Choroid plexus epithelial cell (primary cell): ENCODE data around the gene ARRB1.
"Not testable (repeated sequence)": the region's sequence is repeated elsewhere in the genome, so short reads cannot be mapped to it uniquely, and the experiment has no call there.

Experiments used
- DNase-seq: peaks from one replicate; pipeline ENCODE4 v3.0.0-alpha.2; 2010; ENCODE audit warnings: low read depth
- H3K4me3 ChIP-seq: 2 replicates; pipeline ENCODE4 v1.5.1; 2011; ENCODE audit warnings: low read depth, mild to moderate bottlenecking, control low read depth, low read length, moderate library complexity
- CTCF ChIP-seq: conservative IDR thresholded peaks from 2 replicates; pipeline ENCODE4 v1.5.1; 2011; ENCODE audit warnings: low read depth, mild to moderate bottlenecking, control low read depth, inconsistent platforms, low read length, moderate library complexity

Gene ARRB1

GRCh38 chr11:75311858-75312288 lies 39.6 kb downstream of the ARRB1 start:
- TF ChIP-seq CTCF, result no peak
- H3K4me3 ChIP-seq, result no peak overlapping the region
- peak; percentile 68 for DNase-seq

- DNase-seq, result no peak
These were observed 42.5 kb downstream of the ARRB1 start for GRCh38 chr11:75308986-75309385.

GRCh38 chr11:75308116-75308515 lies 43.3 kb downstream of the ARRB1 start:
- no peak overlapping the region for H3K4me3 ChIP-seq
- no peak for TF ChIP-seq CTCF
- DNase-seq, result no peak

More at GRCh38 chr11:75308986-75309385, 42.5 kb downstream of the ARRB1 start:
- TF ChIP-seq CTCF, result no peak
- H3K4me3 ChIP-seq, result no peak overlapping the region

- no peak overlapping the region for H3K4me3 ChIP-seq
- no peak for TF ChIP-seq CTCF
- no peak for DNase-seq
These were observed 44.4 kb downstream of the ARRB1 start for GRCh38 chr11:75307058-75307457.

- no peak overlapping the region for H3K4me3 ChIP-seq
- no peak for DNase-seq
- no peak for TF ChIP-seq CTCF
These were observed 44.9 kb downstream of the ARRB1 start for GRCh38 chr11:75306529-75306928.

- H3K4me3 ChIP-seq, result no peak overlapping the region
- no peak for TF ChIP-seq CTCF
- no peak for DNase-seq
These were observed 45.5 kb downstream of the ARRB1 start for GRCh38 chr11:75305993-75306392.

GRCh38 chr11:75305452-75305851 lies 46.0 kb downstream of the ARRB1 start:
- H3K4me3 ChIP-seq, result no peak overlapping the region
- DNase-seq, result no peak
- TF ChIP-seq CTCF, result no peak

- not testable (repeated sequence) for DNase-seq
These were observed 46.5 kb downstream of the ARRB1 start for GRCh38 chr11:75304941-75305340.

More at GRCh38 chr11:75304941-75305340, 46.5 kb downstream of the ARRB1 start:
- not testable (repeated sequence) for H3K4me3 ChIP-seq
